OCI-LY7 (cell line): ENCODE results near the gene ANO6. TPM values are rescaled to one million over a fixed set of nuclear protein-coding genes. Genes with fewer than 3 reads are reported as not detected.

ENCODE experiments used
- BruUV-seq: library from RNA; stranded (reverse); fragments of 400-500 nt; replicated peaks from 2 replicates; lab custom pipeline; 2021; lab: Mats Ljungman, UMichigan
- CTCF ChIA-PET: fragments of 300-600 bp; sonication (Branson Sonifier 250); formaldehyde crosslinking; loops from one replicate; lab custom pipeline; 2022; ENCODE audit warnings: antibody characterized with exemption; ENCODE audit not compliant: unreplicated experiment; lab: Charles Lee
- POLR2A ChIA-PET: fragments of 300-600 bp; sonication (Branson Sonifier 250); formaldehyde crosslinking; loops from one replicate; lab custom pipeline; 2022; ENCODE audit warnings: antibody characterized with exemption; lab: Charles Lee
- DNase-seq: peaks from one replicate; pipeline ENCODE4 v3.0.0-alpha.2; 2015; ENCODE audit warnings: low spot score
- H2AFZ ChIP-seq: fragments of 200-600 bp; sonication (generic), shearing (Covaris generic); 2 replicates; pipeline ENCODE4 v1.6.1; 2014; ENCODE audit warnings: mild to moderate bottlenecking, antibody characterized with exemption, low read length, moderate library complexity
- H3K27ac ChIP-seq: fragments of 200-600 bp; sonication (generic); 2 replicates; pipeline ENCODE4 v1.5.1; 2014; ENCODE audit warnings: mixed run types, low read depth, mild to moderate bottlenecking, moderate library complexity, low read length, inconsistent platforms; ENCODE audit not compliant: poor library complexity, severe bottlenecking
- H3K36me3 ChIP-seq: fragments of 200-600 bp; sonication (generic); 2 replicates; pipeline ENCODE4 v1.6.1; 2014; ENCODE audit warnings: mild to moderate bottlenecking, antibody characterized with exemption, low read length, moderate library complexity, mixed read lengths; ENCODE audit not compliant: insufficient read depth
- H3K4me1 ChIP-seq: fragments of 200-600 bp; sonication (generic); 2 replicates; pipeline ENCODE4 v1.5.1; 2014; ENCODE audit warnings: mild to moderate bottlenecking, low read length; ENCODE audit not compliant: insufficient read depth, poor library complexity, severe bottlenecking
- H3K4me2 ChIP-seq: fragments of 200-600 bp; sonication (generic); 2 replicates; pipeline ENCODE4 v1.6.1; 2014; ENCODE audit warnings: mild to moderate bottlenecking, low read length
- H3K4me3 ChIP-seq: fragments of 200-600 bp; sonication (generic); 2 replicates; pipeline ENCODE4 v1.5.1; 2014; ENCODE audit warnings: mild to moderate bottlenecking, low read depth, low read length; ENCODE audit not compliant: poor library complexity, severe bottlenecking
- H3K79me2 ChIP-seq: fragments of 200-600 bp; sonication (generic); 2 replicates; pipeline ENCODE4 v1.6.1; 2016; ENCODE audit warnings: low read depth, mild to moderate bottlenecking, low read length, moderate library complexity, mixed read lengths; ENCODE audit not compliant: insufficient read depth
- H3K9me2 ChIP-seq: fragments of 200-600 bp; sonication (generic); 2 replicates; pipeline ENCODE4 v1.6.1; 2016; ENCODE audit warnings: mild to moderate bottlenecking, low read length, mixed read lengths; ENCODE audit not compliant: insufficient read depth
- H3K9me3 ChIP-seq: fragments of 200-600 bp; sonication (generic); 2 replicates; pipeline ENCODE4 v1.6.1; 2014; ENCODE audit warnings: mild to moderate bottlenecking, mixed run types, low read length, mixed read lengths
- H4K20me1 ChIP-seq: fragments of 200-600 bp; sonication (generic); 2 replicates; pipeline ENCODE4 v1.6.1; 2014; ENCODE audit warnings: mild to moderate bottlenecking, antibody characterized with exemption, low read length, moderate library complexity, mixed read lengths; ENCODE audit not compliant: insufficient read depth
- CTCF ChIP-seq: fragments of 200-600 bp; sonication (generic); conservative IDR thresholded peaks from 2 replicates; pipeline ENCODE4 v1.5.1; 2014; ENCODE audit warnings: mild to moderate bottlenecking, antibody characterized with exemption, low read length, moderate library complexity, mixed read lengths
- EZH2phosphoT487 ChIP-seq: fragments of 200-600 bp; sonication (generic); IDR thresholded peaks from 2 replicates; pipeline ENCODE4 v1.6.1; 2018; ENCODE audit warnings: low read depth, borderline replicate concordance, mild to moderate bottlenecking, mixed run types, antibody characterized with exemption, low read length, moderate library complexity, mixed read lengths
- intact Hi-C: fragments of 100-400 bp; cut with micrococcal nuclease; formaldehyde crosslinking; loops from one replicate; pipeline ENCODE4 v1.10.0; 2022; ENCODE audit not compliant: unreplicated experiment
- total RNA-seq, 2 experiments: library from RNA; depleted of rRNA in 1 of 2; stranded (reverse); fragments of >200 nt in 1 of 2; shearing (Covaris generic) in 1 of 2; gene quantifications; 2 replicates each; pipeline ENCODE4 v1.2.3, GENCODE V29; 2014 to 2022

The ANO6 gene
- total RNA-seq, 2 experiments from 2014 or later, result 15.0 to 17.7 TPM

- intact Hi-C loops, result no loop called here
- Histone ChIP-seq H3K4me1 (no peaks in the 10 kb centered on the region), H3K4me3 (no peak overlapping the region), H3K27ac (no peak overlapping the region), H3K36me3 (no peaks in the 10 kb centered on the region), H3K9me2 (no peaks in the 10 kb centered on the region), H3K79me2 (no peaks in the 10 kb centered on the region), H3K9me3 (no peaks in the 10 kb centered on the region), H4K20me1 (no peaks in the 10 kb centered on the region), H3K4me2 (no peak overlapping the region), H2AFZ (no peak overlapping the region)
- TF ChIP-seq EZH2phosphoT487 (no peak), CTCF (no peak)
- ChIA-PET POLR2A (no interaction called here), CTCF (no interaction called here)
- BruUV-seq, result no TSS peak
- no peak for DNase-seq
These were observed 248.8 kb downstream of the ANO6 start for GRCh38 chr12:45464699-45465098.

GRCh38 chr12:45468751-45469615 is 253.1 kb downstream of the ANO6 start:
- Histone ChIP-seq H3K9me3 (no peaks in the 10 kb centered on the region), H3K27ac (no peak overlapping the region), H3K4me3 (no peak overlapping the region), H3K9me2 (no peaks in the 10 kb centered on the region), H3K36me3 (no peaks in the 10 kb centered on the region), H3K79me2 (no peaks in the 10 kb centered on the region), H4K20me1 (no peaks in the 10 kb centered on the region), H3K4me2 (no peak overlapping the region), H2AFZ (no peak overlapping the region), H3K4me1 (no peaks in the 10 kb centered on the region)
- DNase-seq, result no peak
- BruUV-seq, result no TSS peak
- intact Hi-C loops, result no loop called here
- TF ChIP-seq EZH2phosphoT487 (no peak), CTCF (no peak)
- ChIA-PET CTCF (no interaction called here), POLR2A (no interaction called here)

GRCh38 chr12:45469902-45470301 is 254.0 kb downstream of the ANO6 start:
- DNase-seq, result no peak
- CTCF ChIA-PET, result no interaction called here

More at GRCh38 chr12:45469902-45470301, 254.0 kb downstream of the ANO6 start:
- Histone ChIP-seq H4K20me1 (no peaks in the 10 kb centered on the region), H3K4me1 (no peaks in the 10 kb centered on the region), H3K36me3 (no peaks in the 10 kb centered on the region), H3K79me2 (no peaks in the 10 kb centered on the region), H3K27ac (no peak overlapping the region), H3K4me2 (no peak overlapping the region), H3K4me3 (no peak overlapping the region), H3K9me2 (no peaks in the 10 kb centered on the region), H2AFZ (no peak overlapping the region), H3K9me3 (no peaks in the 10 kb centered on the region)
- POLR2A ChIA-PET, result no interaction called here
- no TSS peak for BruUV-seq
- TF ChIP-seq EZH2phosphoT487, result no peak
- TF ChIP-seq CTCF, result no peak
- intact Hi-C loops, result no loop called here
